NT2/D1 (cell line): ENCODE measurements around the gene ANKMY2.

Experiments
- DNase-seq: peaks from one replicate; pipeline ENCODE4 v3.0.0-alpha.2; 2011; ENCODE audit warnings: low read depth, low spot score
- H3K27me3 ChIP-seq: 2 replicates; pipeline ENCODE4 v1.6.0; 2011; ENCODE audit warnings: mild to moderate bottlenecking; ENCODE audit not compliant: insufficient read length, insufficient read depth
- H3K36me3 ChIP-seq: 2 replicates; pipeline ENCODE4 v1.6.1; 2011; ENCODE audit warnings: mild to moderate bottlenecking, low read length, mixed read lengths; ENCODE audit not compliant: insufficient read depth, insufficient read length
- H3K4me1 ChIP-seq: 2 replicates; pipeline ENCODE4 v1.5.1; 2011; ENCODE audit not compliant: insufficient read depth, insufficient read length
- H3K4me3 ChIP-seq: 2 replicates; pipeline ENCODE4 v1.5.1; 2011; ENCODE audit warnings: low read depth; ENCODE audit not compliant: insufficient read length
- H3K9ac ChIP-seq: 2 replicates; pipeline ENCODE4 v1.6.0; 2011; ENCODE audit warnings: low read depth; ENCODE audit not compliant: insufficient read length
- H3K9me3 ChIP-seq: 2 replicates; pipeline ENCODE4 v1.5.1; 2011; ENCODE audit warnings: mild to moderate bottlenecking, low read length; ENCODE audit not compliant: insufficient read depth
- SUZ12 ChIP-seq: IDR thresholded peaks from 2 replicates; pipeline ENCODE4 v1.6.1; 2011; ENCODE audit not compliant: insufficient read length, insufficient read depth; ENCODE audit errors: extremely low read depth
- YY1 ChIP-seq: IDR thresholded peaks from 2 replicates; pipeline ENCODE4 v1.6.1; 2011; ENCODE audit not compliant: insufficient read length, insufficient read depth
- ZNF274 ChIP-seq: IDR thresholded peaks from 2 replicates; pipeline ENCODE4 v1.6.1; 2011; ENCODE audit warnings: mild to moderate bottlenecking, low read depth, low read length

ANKMY2 gene

GRCh38 chr7:16647435-16647960 is 1.9 kb upstream of the ANKMY2 start:
- no peak for DNase-seq
- Histone ChIP-seq H3K9me3 (no peaks in the 10 kb centered on the region), H3K4me3 (peak overlapping the region; percentile 90), H3K36me3 (peaks cover 21% of the 10 kb centered on the region), H3K4me1 (no peaks in the 10 kb centered on the region), H3K27me3 (peaks cover 11% of the 10 kb centered on the region), H3K9ac (peak overlapping the region; percentile 92)
- TF ChIP-seq ZNF274 (no peak), SUZ12 (no peak), YY1 (no peak)

GRCh38 chr7:16646472-16647072 is 1.0 kb upstream of the ANKMY2 start:
- Histone ChIP-seq H3K9ac (peak overlapping the region; percentile 92), H3K4me1 (no peaks in the 10 kb centered on the region), H3K4me3 (peak overlapping the region; percentile 90), H3K27me3 (peaks cover 11% of the 10 kb centered on the region), H3K36me3 (peaks cover 21% of the 10 kb centered on the region), H3K9me3 (no peaks in the 10 kb centered on the region)
- TF ChIP-seq ZNF274 = no peak
- no peak for TF ChIP-seq SUZ12
- TF ChIP-seq YY1 = no peak
- DNase-seq = no peak

- H3K36me3 ChIP-seq = peaks cover 24% of the 10 kb centered on the region
- H3K4me1 ChIP-seq = no peaks in the 10 kb centered on the region
- peak overlapping the region; percentile 90 for H3K4me3 ChIP-seq
- TF ChIP-seq SUZ12 = no peak
- peaks cover 11% of the 10 kb centered on the region for H3K27me3 ChIP-seq
- no peak for DNase-seq
- no peaks in the 10 kb centered on the region for H3K9me3 ChIP-seq
- H3K9ac ChIP-seq = peak overlapping the region; percentile 79
Observed at GRCh38 chr7:16644636-16645592, 640 bp downstream of the ANKMY2 start.

GRCh38 chr7:16644157-16644556 is 1.4 kb downstream of the ANKMY2 start:
- Histone ChIP-seq H3K9me3 (no peaks in the 10 kb centered on the region), H3K4me1 (no peaks in the 10 kb centered on the region), H3K4me3 (peak overlapping the region; percentile 90), H3K36me3 (peaks cover 22% of the 10 kb centered on the region), H3K9ac (peak overlapping the region; percentile 11), H3K27me3 (peaks cover 11% of the 10 kb centered on the region)
- TF ChIP-seq ZNF274 = no peak
- no peak for TF ChIP-seq SUZ12
- TF ChIP-seq YY1 = no peak
- no peak for DNase-seq

GRCh38 chr7:16638282-16639280 is 7.0 kb downstream of the ANKMY2 start:
- peaks cover 23% of the 10 kb centered on the region for H3K36me3 ChIP-seq
- TF ChIP-seq ZNF274 = no peak
- no peak for TF ChIP-seq SUZ12
- TF ChIP-seq YY1 = no peak
- no peaks in the 10 kb centered on the region for H3K4me1 ChIP-seq
- H3K9me3 ChIP-seq = no peaks in the 10 kb centered on the region
- no peak overlapping the region for H3K4me3 ChIP-seq
- no peak overlapping the region for H3K9ac ChIP-seq
- no peak for DNase-seq
- H3K27me3 ChIP-seq = no peaks in the 10 kb centered on the region

- Histone ChIP-seq H3K27me3 (no peaks in the 10 kb centered on the region), H3K9ac (no peak overlapping the region), H3K36me3 (peaks cover 15% of the 10 kb centered on the region), H3K4me1 (no peaks in the 10 kb centered on the region), H3K4me3 (no peak overlapping the region), H3K9me3 (no peaks in the 10 kb centered on the region)
- TF ChIP-seq YY1 (no peak), ZNF274 (no peak), SUZ12 (no peak)
- no peak for DNase-seq
Observed at GRCh38 chr7:16637379-16637778, 8.2 kb downstream of the ANKMY2 start.
